Transverse colon (tissue), 4 donors: ENCODE data around the gene CDH22. TPM values are rescaled to one million over a fixed set of nuclear protein-coding genes. Genes with fewer than 3 reads are reported as not detected.

Experiments
- DNase-seq: peaks from one replicate; pipeline ENCODE4 v3.0.0-alpha.2; 2019
- H3K27ac ChIP-seq, 4 donors: fragments of 200-600 bp; sonication (generic); 2 replicates each; pipeline ENCODE4 v1.5.1; 2016 to 2018; ENCODE audit warnings: inconsistent platforms in 4 of 4
- H3K27me3 ChIP-seq: fragments of 200-600 bp; sonication (generic); 2 replicates; pipeline ENCODE4 v1.5.1; 2017; ENCODE audit warnings: inconsistent platforms
- H3K36me3 ChIP-seq, 4 donors: fragments of 200-600 bp; sonication (generic); 2 replicates each; pipeline ENCODE4 v1.5.1; 2017 to 2019; ENCODE audit warnings: inconsistent platforms in 4 of 4
- H3K4me1 ChIP-seq, 4 donors: fragments of 200-600 bp; sonication (generic); 2 replicates each; pipeline ENCODE4 v1.5.1; 2017 to 2020; ENCODE audit warnings: inconsistent platforms in 4 of 4
- H3K4me3 ChIP-seq, 4 donors: fragments of 200-600 bp; sonication (generic); 1 replicate in 1 of 4; 2 replicates in 3 of 4; pipeline versions ENCODE4 v1.5.1 to v1.6.1; 2017 to 2019; ENCODE audit warnings: inconsistent platforms in 4 of 4
- H3K9me3 ChIP-seq, 2 donors: fragments of 200-600 bp; sonication (generic); 2 replicates each; pipeline ENCODE4 v1.5.1; 2017 to 2019; ENCODE audit warnings: inconsistent platforms in 2 of 2
- EP300 ChIP-seq: sonication (generic); formaldehyde crosslinking; IDR thresholded peaks from one replicate; pipeline ENCODE4 v1.6.1; 2017; ENCODE audit warnings: antibody characterized with exemption, low read depth
- POLR2A ChIP-seq: fragments of 450-650 bp; IDR thresholded peaks from one replicate; pipeline ENCODE4 v1.6.1; 2016; ENCODE audit warnings: antibody characterized with exemption, mild to moderate bottlenecking, moderate library complexity
- POLR2AphosphoS5 ChIP-seq, 3 donors: sonication (generic); formaldehyde crosslinking; IDR thresholded peaks; one replicate each; pipeline ENCODE4 v1.6.1; 2016; ENCODE audit warnings: antibody characterized with exemption in 3 of 3
- WGBS, 2 donors: methylation state at CpG; one replicate each; pipeline ENCODE4 v1.1.5; 2018; ENCODE audit warnings: low coverage in 1 of 2; 5-methylcytosine and 5-hydroxymethylcytosine counted together
- in situ Hi-C, 4 donors: fragments of 200-750 bp; cut with MboI; loops; one replicate each; pipeline versions ENCODE4 v1.15.0 to v1.15.1; 2017; ENCODE audit warnings: low sequenced_read_pairs in 3 of 4, low pct_ligation_motif_present in 1 of 4, low pct_unique_long_range_greater_than_20kb in 1 of 4
- intact Hi-C: fragments of 100-400 bp; cut with DNase I; formaldehyde crosslinking; loops from one replicate; pipeline ENCODE4 v1.15.1; 2023; ENCODE audit warnings: low total_unique reads
- total RNA-seq, 4 donors: library from RNA; depleted of rRNA; stranded (reverse); fragments of >200 nt; gene quantifications; one replicate each; pipeline ENCODE4 v1.1.0, GENCODE V29; 2016
- TF ChIP-seq, protein P1 (sequence below), 5 experiments: fragments of 200-600 bp in 3 of 5; fragments of 450-650 bp in 2 of 5; sonication (generic) in 3 of 5; IDR thresholded peaks; 1 replicate in 2 of 5; 2 replicates in 3 of 5; pipeline ENCODE4 v1.5.1; 2016 to 2017; ENCODE audit warnings: antibody characterized with exemption in 5 of 5, inconsistent platforms in 3 of 5, mild to moderate bottlenecking in 2 of 5, moderate library complexity in 1 of 5

Gene CDH22
- total RNA-seq, 4 donors from 2014 or later, result not detected

DNA sequence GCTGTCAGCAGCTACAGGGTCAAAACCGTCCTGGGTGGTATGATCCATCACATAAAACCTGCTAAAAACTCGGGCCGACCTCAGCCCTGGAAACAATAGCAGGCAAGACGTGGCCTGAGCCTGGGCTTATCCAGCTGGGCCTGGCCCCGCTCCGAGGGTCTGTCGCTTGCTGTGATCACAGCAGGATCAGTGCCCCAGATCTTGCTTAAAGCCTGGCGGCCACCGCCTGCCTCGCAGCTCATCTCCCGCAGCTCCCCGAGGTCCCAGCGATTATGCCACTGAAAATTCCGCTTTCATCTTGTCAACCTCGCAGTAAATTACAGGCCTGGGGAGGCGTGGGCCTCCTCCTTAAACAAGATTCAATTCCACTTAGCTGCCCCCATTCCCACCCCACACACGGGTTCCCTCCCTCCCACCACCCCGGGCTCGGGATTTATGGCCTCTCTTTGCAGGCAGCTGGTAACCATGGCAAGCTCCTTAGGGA, 40.1 kb downstream of the CDH22 start:
- no peaks in the 10 kb centered on the region for H3K4me1 ChIP-seq
- H3K27ac ChIP-seq, result no peak overlapping the region
- H3K36me3 ChIP-seq, result no peaks in the 10 kb centered on the region
- TF ChIP-seq POLR2A (no peak), POLR2AphosphoS5 (IDR thresholded peaks at IDR 0.05) (no peak)
- peaks cover 68% of the 10 kb centered on the region for H3K27me3 ChIP-seq
- no peak for DNase-seq
- intact Hi-C loops, result no loop called here
- H3K4me3 ChIP-seq, result no peak overlapping the region
- no peaks in the 10 kb centered on the region for H3K9me3 ChIP-seq
- WGBS, 2 donors, result 28% methylated on average over 19 of the region's 19 CpGs; no CpG with 5 or more reads in 1 of the 2 donors
- in situ Hi-C loops, result no loop called here

DNA sequence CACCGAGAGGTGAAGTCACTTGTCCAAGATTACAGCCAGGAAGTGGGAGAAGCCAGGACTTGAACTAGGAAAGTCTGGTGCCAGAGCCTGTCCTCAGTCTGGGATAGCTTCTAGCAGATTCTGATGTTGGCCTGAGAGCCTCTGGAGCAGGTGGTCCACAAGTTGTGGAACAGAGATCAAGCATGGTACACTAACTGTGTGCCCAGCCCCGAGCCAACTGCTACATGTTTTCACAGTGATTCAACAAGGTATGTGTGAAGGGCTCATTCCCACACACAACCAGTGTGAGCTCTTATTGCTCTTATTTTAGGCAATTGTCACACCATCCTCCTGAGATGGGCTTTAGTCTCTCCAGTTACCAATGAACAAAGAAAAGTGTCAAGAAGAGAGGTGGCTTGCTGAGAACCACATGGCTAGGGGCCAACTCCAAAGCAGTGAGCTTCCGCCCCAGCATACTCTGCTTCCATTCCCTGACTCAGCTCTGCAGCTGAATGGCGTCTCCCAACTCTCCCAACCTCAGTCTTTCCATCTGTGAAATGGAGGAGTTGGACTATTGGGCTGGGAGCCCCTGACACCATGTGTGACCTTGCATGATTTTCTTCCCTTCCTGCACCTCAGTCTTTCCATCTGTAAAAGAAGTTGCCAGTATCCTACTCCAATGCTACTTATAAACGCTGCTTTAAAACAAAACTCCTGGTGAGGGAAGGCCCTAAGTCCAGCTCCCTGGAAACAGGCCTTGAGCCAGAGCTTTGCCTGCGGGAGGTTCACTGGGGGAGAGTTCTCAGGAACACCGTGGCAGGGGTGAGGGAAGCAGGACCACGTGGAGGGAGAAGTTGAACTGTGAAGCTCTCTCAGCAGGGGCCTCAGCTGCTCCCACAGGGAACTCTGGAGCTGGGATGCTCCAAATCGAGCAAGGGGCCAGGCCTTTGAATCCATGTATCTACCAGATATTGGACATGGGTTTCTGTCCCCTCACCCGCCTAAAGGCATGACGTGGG, 40.9 kb downstream of the CDH22 start:
- DNase-seq, result no peak
- Histone ChIP-seq H3K27ac (no peak overlapping the region), H3K9me3 (no peaks in the 10 kb centered on the region), H3K36me3 (no peaks in the 10 kb centered on the region), H3K4me3 (no peak overlapping the region), H3K27me3 (peaks cover 62% of the 10 kb centered on the region), H3K4me1 (no peaks in the 10 kb centered on the region)
- in situ Hi-C loops, result no loop called here
- TF ChIP-seq, protein P1, sequence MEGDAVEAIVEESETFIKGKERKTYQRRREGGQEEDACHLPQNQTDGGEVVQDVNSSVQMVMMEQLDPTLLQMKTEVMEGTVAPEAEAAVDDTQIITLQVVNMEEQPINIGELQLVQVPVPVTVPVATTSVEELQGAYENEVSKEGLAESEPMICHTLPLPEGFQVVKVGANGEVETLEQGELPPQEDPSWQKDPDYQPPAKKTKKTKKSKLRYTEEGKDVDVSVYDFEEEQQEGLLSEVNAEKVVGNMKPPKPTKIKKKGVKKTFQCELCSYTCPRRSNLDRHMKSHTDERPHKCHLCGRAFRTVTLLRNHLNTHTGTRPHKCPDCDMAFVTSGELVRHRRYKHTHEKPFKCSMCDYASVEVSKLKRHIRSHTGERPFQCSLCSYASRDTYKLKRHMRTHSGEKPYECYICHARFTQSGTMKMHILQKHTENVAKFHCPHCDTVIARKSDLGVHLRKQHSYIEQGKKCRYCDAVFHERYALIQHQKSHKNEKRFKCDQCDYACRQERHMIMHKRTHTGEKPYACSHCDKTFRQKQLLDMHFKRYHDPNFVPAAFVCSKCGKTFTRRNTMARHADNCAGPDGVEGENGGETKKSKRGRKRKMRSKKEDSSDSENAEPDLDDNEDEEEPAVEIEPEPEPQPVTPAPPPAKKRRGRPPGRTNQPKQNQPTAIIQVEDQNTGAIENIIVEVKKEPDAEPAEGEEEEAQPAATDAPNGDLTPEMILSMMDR (IDR thresholded peaks at IDR 0.05), result no peak
- no peak for TF ChIP-seq EP300
- WGBS, 2 donors, result 16 to 50% methylated on average over 2 to 10 of the region's 11 CpGs
- intact Hi-C loops, result no loop called here

DNA sequence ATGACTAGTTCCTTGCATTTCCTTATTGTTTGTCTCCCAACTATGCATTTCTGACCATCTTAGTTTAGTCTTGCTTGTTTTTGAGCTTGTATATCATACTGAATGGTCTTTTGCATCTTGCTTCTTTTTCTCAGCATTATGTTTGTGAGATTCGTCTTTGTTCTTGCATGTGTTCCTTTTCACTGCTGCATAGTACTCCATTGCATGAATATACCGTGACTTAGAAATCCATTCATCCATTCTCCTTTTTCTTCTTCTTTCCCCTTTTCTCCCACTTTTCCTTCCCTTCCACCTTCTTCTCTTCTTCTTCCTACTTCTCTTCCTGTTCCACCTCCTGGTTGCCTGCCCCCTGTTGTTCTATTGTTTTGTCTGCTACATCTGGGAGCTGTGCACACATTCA, 42.8 kb downstream of the CDH22 start:
- H3K27ac ChIP-seq, result no peak overlapping the region
- H3K9me3 ChIP-seq, result no peaks in the 10 kb centered on the region
- H3K4me1 ChIP-seq, result no peaks in the 10 kb centered on the region
- H3K4me3 ChIP-seq, result no peak overlapping the region
- H3K27me3 ChIP-seq, result peaks cover 55% of the 10 kb centered on the region
- no peak for DNase-seq
- in situ Hi-C loops (no loop called here), intact Hi-C loops (no loop called here)
- 83 to 88% methylated on average over 2 of the region's 2 CpGs for WGBS, 2 donors
- TF ChIP-seq POLR2AphosphoS5 (IDR thresholded peaks at IDR 0.05), result no peak
- TF ChIP-seq EP300, result no peak
- TF ChIP-seq, protein P1 (IDR thresholded peaks at IDR 0.05), result no peak
- TF ChIP-seq POLR2A, result no peak
- no peaks in the 10 kb centered on the region for H3K36me3 ChIP-seq

DNA sequence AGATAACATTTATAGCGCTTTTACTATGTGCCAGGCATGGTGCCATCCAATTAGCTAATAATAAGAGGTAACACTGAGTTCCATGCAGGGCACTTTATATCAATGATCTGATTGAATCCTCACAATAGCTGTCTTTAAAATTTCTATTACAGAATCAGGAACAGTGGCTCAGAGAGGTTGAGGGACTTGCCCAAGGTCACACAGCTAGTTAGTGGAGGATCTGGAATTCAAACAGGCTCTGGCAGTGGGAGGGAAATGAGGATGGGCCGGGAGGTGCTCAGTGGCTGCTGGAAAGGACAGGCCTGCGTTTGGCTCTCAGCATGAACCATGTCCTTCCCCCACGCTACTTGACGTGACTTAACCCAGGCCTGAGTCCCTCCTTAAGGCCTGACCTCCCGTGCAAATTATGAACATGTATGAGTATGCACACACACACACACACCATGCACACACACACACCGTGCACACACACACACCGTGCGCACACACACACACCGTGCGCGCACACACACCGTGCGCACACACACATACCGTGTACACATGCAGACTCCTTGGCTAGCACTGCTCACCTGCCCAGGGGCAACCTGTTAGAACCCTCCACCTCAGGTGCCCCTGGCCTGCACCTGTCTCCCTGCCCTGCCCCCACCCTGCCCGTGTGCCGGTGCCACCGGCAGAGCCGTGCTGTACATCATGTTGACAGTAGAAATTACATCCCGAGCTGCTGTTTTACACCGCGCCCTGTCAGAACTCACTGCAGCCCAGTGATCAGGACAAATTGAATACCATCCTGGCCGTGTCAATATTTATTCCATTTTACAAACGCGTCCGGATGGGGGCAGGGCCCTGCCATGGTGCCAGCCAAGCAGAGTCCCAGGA, 43.7 kb downstream of the CDH22 start:
- Histone ChIP-seq H3K4me3 (no peak overlapping the region), H3K36me3 (no peaks in the 10 kb centered on the region), H3K9me3 (no peaks in the 10 kb centered on the region), H3K4me1 (no peaks in the 10 kb centered on the region), H3K27me3 (peaks cover 54% of the 10 kb centered on the region), H3K27ac (no peak overlapping the region)
- TF ChIP-seq POLR2AphosphoS5 (IDR thresholded peaks at IDR 0.05), result no peak
- TF ChIP-seq, protein P1 (IDR thresholded peaks at IDR 0.05), result no peak
- no peak for TF ChIP-seq EP300
- TF ChIP-seq POLR2A, result no peak
- in situ Hi-C loops, result no loop called here
- no peak for DNase-seq
- 52 to 53% methylated on average over 13 to 25 of the region's 26 CpGs for WGBS, 2 donors
- intact Hi-C loops, result no loop called here
